Right ventricle myocardium inferior (tissue), 1 donor: ENCODE measurements around the gene RABGAP1L. TPM values are rescaled to one million over a fixed set of nuclear protein-coding genes. Genes with fewer than 3 reads are reported as not detected.
"Not testable (repeated sequence)": the region's sequence is repeated elsewhere in the genome, so short reads cannot be mapped to it uniquely, and the experiment has no call there.

Source experiments
- ATAC-seq: fragments of 200-7000 bp; cut with Tn5 transposase; one replicate; pipeline ENCODE4 v1.9.1; 2020; ENCODE audit warnings: mild to moderate bottlenecking, moderate library complexity
- DNase-seq: peaks from one replicate; pipeline ENCODE4 v3.0.0; 2021; ENCODE audit errors: missing footprints
- intact Hi-C: fragments of 100-400 bp; cut with DNase I; formaldehyde crosslinking; loops from one replicate; pipeline ENCODE4 v1.11.0; 2022
- long read RNA-seq: library from polyadenylated mRNA; unstranded; transcript quantifications from one replicate; pipeline ENCODE4 v2.0.0, GENCODE V29; 2021
- total RNA-seq: library from RNA; stranded (reverse); fragmentation: NEBNext Ultra II Directional; extraction: Animal tissue kit (Norgen Biotek cat#: 25700); gene quantifications from one replicate; pipeline ENCODE4 v1.2.1, GENCODE V29; 2021
- donor health status: DM: no; HTN: yes; CAD: no; lungs with severe emphysema.

RABGAP1L gene
- total RNA-seq = 61.4 TPM
- long read RNA-seq, partial matches to known transcripts = 0 of 2 reads
- long read RNA-seq, other reads (novel, unspliced or antisense) = 2 of 2 reads

GRCh38 chr1:174159252-174160108 is at the start of gene RABGAP1L:
TSS of gene RABGAP1L (plus strand) at chr1:174159520.
- ATAC-seq (peak; percentile 99), DNase-seq (peak; percentile 97)
- intact Hi-C loops = loop anchor here (5.0 kb wide), 1 partner anchor 137 kb away; the partner anchor contains the start of gene RC3H1

GRCh38 chr1:174110053-174110452 is 49.3 kb upstream of the RABGAP1L start:
- intact Hi-C loops = no loop called here
- DNase-seq (no peak), ATAC-seq (no peak)

- intact Hi-C loops = no loop called here
- DNase-seq (no peak), ATAC-seq (no peak)
Measured at GRCh38 chr1:174112489-174113162, 46.7 kb upstream of the RABGAP1L start.

DNA sequence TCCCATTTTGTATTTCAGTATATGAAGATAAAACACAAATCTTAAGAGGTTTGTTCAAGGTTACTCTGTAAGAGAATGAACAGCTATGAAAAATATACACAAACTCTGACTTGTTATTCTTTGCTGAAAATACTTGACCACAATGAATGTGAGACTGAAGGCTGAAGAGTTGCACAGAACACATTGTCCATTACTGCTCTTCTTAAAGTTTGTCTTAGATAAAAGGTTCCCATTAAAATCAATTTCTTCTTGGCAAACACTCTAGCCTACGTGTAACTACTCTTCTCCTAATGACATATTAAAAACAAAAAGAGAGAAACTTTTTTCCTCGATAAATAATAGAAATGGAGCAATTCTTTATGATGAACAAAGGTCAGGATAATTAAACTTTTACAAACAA is 45.2 kb upstream of the RABGAP1L start:
- DNase-seq (no peak), ATAC-seq (no peak)
- intact Hi-C loops = no loop called here

DNA sequence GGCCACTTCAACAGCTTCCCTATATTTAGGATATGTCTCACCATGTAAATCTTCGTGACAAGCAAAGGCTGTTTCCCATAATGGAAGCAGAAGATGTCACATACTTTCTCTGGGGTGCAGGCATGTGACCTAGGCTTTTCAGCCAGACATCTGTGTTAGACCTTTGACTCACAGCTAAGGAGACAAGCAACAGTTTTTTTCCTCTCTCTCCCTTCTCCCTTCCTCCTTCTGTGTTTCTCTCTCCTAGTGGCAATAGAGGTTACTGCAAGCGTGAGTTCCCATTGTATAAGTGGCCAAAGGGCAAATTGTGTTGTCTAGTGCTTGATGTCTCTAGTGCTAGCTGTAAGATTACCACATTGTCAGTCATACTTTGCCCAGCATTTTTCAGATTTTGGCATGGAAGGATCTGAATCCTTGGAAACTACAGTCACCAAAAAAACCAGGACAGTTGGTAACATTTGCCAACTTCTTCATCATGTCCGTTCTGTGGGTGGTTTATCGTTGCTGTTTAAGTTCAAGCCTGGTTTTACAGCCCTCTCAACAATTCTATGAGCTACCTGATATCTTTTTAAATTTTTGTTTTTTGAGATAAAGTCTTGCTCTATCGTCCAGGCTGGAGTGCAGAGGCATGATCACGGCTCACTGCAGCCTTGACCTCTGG is 44.4 kb upstream of the RABGAP1L start:
- intact Hi-C loops = no loop called here

DNA sequence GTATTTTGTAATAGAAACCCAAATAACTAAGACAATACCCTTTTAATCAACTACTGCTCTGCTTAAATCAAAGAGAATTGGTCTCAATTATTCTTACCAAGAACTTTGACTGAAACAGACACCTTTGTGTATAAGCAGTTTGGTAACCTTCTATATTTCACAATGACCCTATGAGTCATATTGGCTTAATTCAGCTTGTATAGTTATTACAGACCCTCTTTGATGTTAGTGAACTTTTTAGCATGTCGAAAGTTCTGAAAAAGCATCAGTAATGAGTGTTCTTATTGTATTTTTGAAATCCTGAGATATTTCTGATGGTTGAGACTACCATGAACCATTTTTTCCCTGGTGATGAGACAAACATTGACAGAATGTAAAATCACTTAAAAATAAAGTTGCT is 43.3 kb upstream of the RABGAP1L start:
- DNase-seq (no peak), ATAC-seq (no peak)
- intact Hi-C loops = no loop called here

More for the DNA sequence above, 44.4 kb upstream of the RABGAP1L start:
- no peak for ATAC-seq
- no peak for DNase-seq

DNA sequence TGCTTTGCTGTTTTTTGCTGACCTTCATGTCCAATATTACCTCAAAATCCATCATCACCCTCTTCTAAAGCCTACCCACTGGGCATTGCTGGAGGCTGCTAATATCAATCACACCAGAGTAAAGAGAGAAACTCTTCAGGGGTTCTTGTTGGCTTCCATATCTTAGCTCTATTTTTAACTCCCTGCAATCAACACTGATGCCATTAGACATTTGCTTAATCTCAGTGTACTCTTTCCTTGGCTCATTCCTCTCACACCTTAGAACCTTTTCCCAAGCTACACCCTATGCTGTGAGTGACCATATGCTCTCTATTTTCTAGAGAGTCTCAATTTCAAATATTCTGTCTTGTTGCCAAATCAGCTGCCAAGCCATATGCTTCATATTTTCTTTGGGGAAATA is 40.6 kb upstream of the RABGAP1L start:
- peak; percentile 82 for ATAC-seq
- intact Hi-C loops = no loop called here
- no peak for DNase-seq

GRCh38 chr1:174122318-174122717 is 37.0 kb upstream of the RABGAP1L start:
- ATAC-seq, intact Hi-C loops, DNase-seq: not testable (repeated sequence)

DNA sequence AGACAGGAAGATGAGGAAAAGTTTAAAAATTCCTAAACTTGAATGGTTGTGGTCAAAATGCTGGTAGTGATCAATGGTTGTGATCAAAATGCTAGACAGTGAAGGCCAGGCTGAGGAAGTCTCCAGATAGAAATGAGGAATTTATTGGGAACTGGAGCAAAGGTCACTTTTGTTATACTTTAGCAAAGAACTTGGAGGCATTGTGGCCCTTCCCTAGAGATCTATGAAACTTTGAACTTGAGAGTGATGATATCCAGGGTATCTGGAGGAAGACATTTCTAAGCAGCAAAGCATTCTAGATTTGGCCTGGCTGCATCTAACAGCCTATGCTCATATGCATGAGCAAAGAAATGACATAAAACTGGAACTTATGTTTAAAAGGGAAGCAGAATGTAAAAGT is 35.5 kb upstream of the RABGAP1L start:
- intact Hi-C loops = no loop called here
- DNase-seq (no peak), ATAC-seq (no peak)

- DNase-seq, intact Hi-C loops, ATAC-seq: not testable (repeated sequence)
Measured at GRCh38 chr1:174127176-174127575, 32.1 kb upstream of the RABGAP1L start.

DNA sequence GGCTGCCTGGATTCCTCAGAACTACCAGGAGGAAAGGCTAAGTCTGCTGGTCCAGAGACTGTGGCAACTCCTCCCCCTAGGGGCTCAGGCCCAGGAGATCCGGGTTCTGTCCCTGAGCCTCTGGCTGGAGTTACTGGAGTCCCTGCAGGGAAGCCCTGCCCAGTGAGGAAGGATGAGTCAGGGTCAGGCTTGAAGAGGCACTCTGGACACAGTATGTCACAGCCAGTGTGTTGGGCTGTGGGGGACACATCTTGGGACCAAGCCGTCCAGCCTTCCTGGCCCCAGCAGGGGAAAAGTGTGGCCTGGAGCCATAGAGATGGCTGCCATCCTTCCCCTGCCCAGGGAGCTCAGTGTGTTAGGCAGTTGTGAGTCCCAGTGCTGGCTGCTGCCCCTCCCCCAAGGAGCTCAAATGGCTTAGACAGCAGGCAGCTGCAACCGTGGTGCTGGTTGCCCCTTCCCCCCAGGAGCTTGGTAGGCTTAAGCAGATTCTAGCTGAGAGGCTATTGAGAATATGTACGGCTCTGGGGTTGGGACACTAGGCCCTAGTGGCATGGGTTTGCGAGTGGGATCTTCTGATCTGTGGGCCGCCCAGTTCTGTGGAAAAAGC is 28.2 kb upstream of the RABGAP1L start:
- ATAC-seq = no peak
- intact Hi-C loops = no loop called here
- DNase-seq = no peak

DNA sequence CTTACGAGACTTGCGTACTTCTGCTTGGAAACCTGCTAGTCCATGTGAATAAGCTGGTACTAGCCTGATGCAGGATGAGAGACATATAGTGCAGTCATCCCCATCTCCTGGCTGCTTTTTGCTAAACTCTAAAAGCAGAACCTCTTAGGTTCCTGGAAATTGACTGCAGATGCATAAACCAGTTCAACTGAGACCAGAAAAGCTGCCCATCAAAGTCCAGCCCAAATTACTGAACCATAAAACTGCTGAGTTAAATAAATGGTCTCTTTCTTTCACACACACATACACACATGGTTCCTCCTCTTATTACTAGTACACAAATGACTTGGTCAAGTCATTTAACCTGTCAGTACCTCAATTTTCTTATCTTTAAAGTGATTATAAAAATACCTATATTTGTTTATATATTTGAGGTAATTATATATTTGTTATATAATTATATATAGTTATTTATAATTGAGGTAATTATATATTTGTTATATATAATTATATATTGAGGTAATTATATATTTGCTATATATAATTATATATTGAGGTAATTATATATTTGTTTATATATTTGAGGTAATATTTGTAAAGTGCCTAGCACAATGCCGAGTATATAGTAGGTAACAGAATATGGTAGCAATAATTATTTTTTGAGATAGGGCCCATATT is 25.2 kb upstream of the RABGAP1L start:
- intact Hi-C loops = no loop called here
- ATAC-seq (no peak), DNase-seq (no peak)

- intact Hi-C loops = no loop called here
- DNase-seq = no peak
- ATAC-seq = no peak
Measured at GRCh38 chr1:174135211-174135610, 24.1 kb upstream of the RABGAP1L start.

GRCh38 chr1:174136714-174137113 is 22.6 kb upstream of the RABGAP1L start:
- no peak for ATAC-seq
- intact Hi-C loops = no loop called here
- DNase-seq = no peak

GRCh38 chr1:174142836-174143235 is 16.5 kb upstream of the RABGAP1L start:
- DNase-seq (no peak), ATAC-seq (no peak)
- intact Hi-C loops = no loop called here

GRCh38 chr1:174143727-174144396 is 15.5 kb upstream of the RABGAP1L start:
- DNase-seq, ATAC-seq, intact Hi-C loops: not testable (repeated sequence)

DNA sequence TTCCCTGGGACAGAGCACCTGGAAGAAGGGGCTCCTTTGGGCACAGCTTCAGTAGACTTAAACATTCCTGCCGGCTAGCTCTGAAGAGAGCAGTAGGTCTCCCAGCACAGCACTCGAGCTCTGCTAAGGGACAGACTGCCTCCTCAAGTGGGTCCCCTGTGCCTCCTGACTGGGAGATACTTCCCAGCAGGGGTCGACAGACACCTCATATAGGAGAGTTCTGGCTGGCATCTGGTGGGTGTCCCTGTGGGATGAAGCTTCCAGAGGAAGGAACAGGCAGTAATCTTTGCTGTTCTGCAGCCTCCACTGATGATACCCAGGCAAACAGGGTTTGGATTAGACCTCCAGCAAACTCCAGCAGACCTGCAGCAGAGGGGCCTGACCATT is 14.9 kb upstream of the RABGAP1L start:
- ATAC-seq, DNase-seq, intact Hi-C loops: not testable (repeated sequence)

DNA sequence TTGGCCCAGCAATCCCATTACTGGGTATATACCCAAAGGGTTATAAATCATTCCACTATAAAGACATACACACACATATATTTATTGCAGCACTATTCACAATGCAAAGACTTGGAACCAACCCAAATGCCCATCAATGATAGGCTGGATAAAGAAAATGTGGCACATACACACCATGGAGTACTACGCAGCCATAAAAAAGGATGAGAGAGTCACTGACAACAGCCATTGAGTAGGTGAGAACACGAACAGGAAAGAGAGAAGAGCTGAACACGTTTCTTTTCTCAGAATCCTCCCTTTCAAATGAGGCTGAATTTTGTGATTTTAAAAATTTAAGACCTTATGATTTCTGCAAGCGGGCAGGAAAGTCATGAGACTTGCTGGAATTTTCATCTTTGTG is 10.1 kb upstream of the RABGAP1L start:
- ATAC-seq (no peak), DNase-seq (no peak)
- intact Hi-C loops = no loop called here
